Natural killer cell treated with Interleukin-12 subunit alpha and Interleukin-12 subunit beta and Interleukin-15 and Interleukin-18, amount 100 ng/mL, for 72 hours (primary cell): ENCODE measurements around the gene ROBO4. TPM values are rescaled to one million over a fixed set of nuclear protein-coding genes. Genes with fewer than 3 reads are reported as not detected.

ENCODE experiments used
- ATAC-seq, 2 donors: fragments of 150-1000 bp; cut with Tn5 transposase in 1 of 2; sonication (Bioruptor Pico), chemical (Tn5 transposase) in 1 of 2; 2 replicates each; pipeline ENCODE4 v1.10.0; 2021
- DNase-seq: peaks from one replicate; pipeline ENCODE4 v3.0.0; 2022; ENCODE audit warnings: low spot score
- H3K27ac Mint-ChIP-seq, 2 donors: 1 replicate in 1 of 2; 2 replicates in 1 of 2; pipeline ENCODE4 v1.8.0; 2022; ENCODE audit warnings: mixed read lengths in 2 of 2, mild to moderate bottlenecking in 1 of 2, moderate library complexity in 1 of 2
- H3K27me3 Mint-ChIP-seq, 2 donors: 1 replicate in 1 of 2; 2 replicates in 1 of 2; pipeline ENCODE4 v1.8.0; 2022; ENCODE audit warnings: mixed read lengths in 2 of 2
- H3K36me3 Mint-ChIP-seq: one replicate; pipeline ENCODE4 v1.8.0; 2022; ENCODE audit warnings: mixed read lengths
- H3K4me1 Mint-ChIP-seq, 2 donors: 1 replicate in 1 of 2; 2 replicates in 1 of 2; pipeline ENCODE4 v1.8.0; 2022; ENCODE audit warnings: low read depth in 2 of 2, mixed read lengths in 2 of 2, mild to moderate bottlenecking in 1 of 2
- H3K4me3 Mint-ChIP-seq: one replicate; pipeline ENCODE4 v1.8.0; 2022; ENCODE audit warnings: mixed read lengths
- H3K9me3 Mint-ChIP-seq: 2 replicates; pipeline ENCODE4 v1.8.0; 2022; ENCODE audit warnings: mixed read lengths
- total RNA-seq, 2 donors: library from RNA; stranded (reverse); gene quantifications; one replicate each; pipeline ENCODE4 v1.2.3, GENCODE V29; 2022

The ROBO4 gene
- total RNA-seq, 2 donors from 2014 or later = not detected

- Mint-ChIP-seq H3K4me1 (peaks cover 0 to 16% of the 10 kb centered on the region in 2 donors), H3K27ac (no peak overlapping the region), H3K4me3 (no peak overlapping the region), H3K9me3 (no peaks in the 10 kb centered on the region), H3K36me3 (no peaks in the 10 kb centered on the region), H3K27me3 (peaks cover 68% of the 10 kb centered on the region in 2 donors)
- DNase-seq (no peak), ATAC-seq (no peak)
These were observed 28.3 kb downstream of the ROBO4 start for GRCh38 chr11:124869331-124869730.

- H3K36me3 Mint-ChIP-seq = no peaks in the 10 kb centered on the region
- no peaks in the 10 kb centered on the region for H3K9me3 Mint-ChIP-seq
- no peak overlapping the region for H3K27ac Mint-ChIP-seq
- H3K4me1 Mint-ChIP-seq = peaks cover 0 to 16% of the 10 kb centered on the region in 2 donors
- H3K27me3 Mint-ChIP-seq = peaks cover 68 to 71% of the 10 kb centered on the region in 2 donors
- DNase-seq = no peak
- H3K4me3 Mint-ChIP-seq = no peak overlapping the region
- ATAC-seq = no peak
These were observed 29.1 kb downstream of the ROBO4 start for GRCh38 chr11:124868331-124869274.

- ATAC-seq (no peak), DNase-seq (no peak)
- Mint-ChIP-seq H3K36me3 (no peaks in the 10 kb centered on the region), H3K4me3 (no peak overlapping the region), H3K4me1 (peaks cover 5 to 19% of the 10 kb centered on the region in 2 donors), H3K9me3 (no peaks in the 10 kb centered on the region), H3K27me3 (peaks cover 68 to 71% of the 10 kb centered on the region in 2 donors), H3K27ac (peak overlapping the region in 1 of 2 donors; percentile 26)
These were observed 30.0 kb downstream of the ROBO4 start for GRCh38 chr11:124867700-124868099.

GRCh38 chr11:124865902-124866851, 31.5 kb downstream of the ROBO4 start:
- no peak for DNase-seq
- Mint-ChIP-seq H3K36me3 (no peaks in the 10 kb centered on the region), H3K4me3 (no peak overlapping the region), H3K27me3 (peaks cover 69 to 70% of the 10 kb centered on the region in 2 donors), H3K4me1 (peaks cover 6 to 19% of the 10 kb centered on the region in 2 donors), H3K9me3 (no peaks in the 10 kb centered on the region), H3K27ac (no peak overlapping the region)
- ATAC-seq = peak; percentile 34 to 71

- H3K4me3 Mint-ChIP-seq = no peak within 1 kb of the TSS
- H3K4me1 Mint-ChIP-seq = peaks cover 6 to 19% of the 10 kb centered on the region in 2 donors
- H3K27ac Mint-ChIP-seq = no peak within 1 kb of the TSS
- no peaks in the 10 kb centered on the region for H3K36me3 Mint-ChIP-seq
- ATAC-seq = no peak
- no peaks in the 10 kb centered on the region for H3K9me3 Mint-ChIP-seq
- H3K27me3 Mint-ChIP-seq = peaks cover 71 to 72% of the 10 kb centered on the region in 2 donors
- no peak for DNase-seq
These were observed 32.3 kb downstream of the ROBO4 start, which contains the start of gene ROBO3 for GRCh38 chr11:124865181-124865901. TSS of gene ROBO3 (plus strand) at chr11:124865432. CDS start at chr11:124865578, 146 bp downstream.

GRCh38 chr11:124864892-124865180, 32.8 kb downstream of the ROBO4 start:
- H3K4me1 Mint-ChIP-seq = peaks cover 6 to 19% of the 10 kb centered on the region in 2 donors
- ATAC-seq = no peak

GRCh38 chr11:124864176-124864891, 33.3 kb downstream of the ROBO4 start:
- no peak for DNase-seq
- H3K4me1 Mint-ChIP-seq = peaks cover 6 to 17% of the 10 kb centered on the region in 2 donors

More at GRCh38 chr11:124864892-124865180, 32.8 kb downstream of the ROBO4 start:
- Mint-ChIP-seq H3K27ac (no peak overlapping the region), H3K4me3 (no peak overlapping the region), H3K9me3 (no peaks in the 10 kb centered on the region), H3K36me3 (no peaks in the 10 kb centered on the region), H3K27me3 (peaks cover 68 to 70% of the 10 kb centered on the region in 2 donors)
- no peak for DNase-seq

GRCh38 chr11:124863826-124864165, 33.9 kb downstream of the ROBO4 start:
- Mint-ChIP-seq H3K36me3 (no peaks in the 10 kb centered on the region), H3K27ac (no peak overlapping the region), H3K27me3 (peaks cover 60 to 71% of the 10 kb centered on the region in 2 donors), H3K4me3 (no peak overlapping the region), H3K9me3 (no peaks in the 10 kb centered on the region), H3K4me1 (peaks cover 6 to 15% of the 10 kb centered on the region in 2 donors)
- no peak for ATAC-seq
- no peak for DNase-seq

More at GRCh38 chr11:124864176-124864891, 33.3 kb downstream of the ROBO4 start:
- no peak for ATAC-seq
- Mint-ChIP-seq H3K4me3 (no peak overlapping the region), H3K27ac (no peak overlapping the region), H3K36me3 (no peaks in the 10 kb centered on the region), H3K9me3 (no peaks in the 10 kb centered on the region), H3K27me3 (peaks cover 66 to 69% of the 10 kb centered on the region in 2 donors)

GRCh38 chr11:124863137-124863825, 34.4 kb downstream of the ROBO4 start:
- ATAC-seq = no peak
- Mint-ChIP-seq H3K27me3 (peaks cover 55 to 67% of the 10 kb centered on the region in 2 donors), H3K4me1 (peaks cover 6 to 12% of the 10 kb centered on the region in 2 donors), H3K9me3 (no peaks in the 10 kb centered on the region), H3K4me3 (no peak overlapping the region), H3K36me3 (no peaks in the 10 kb centered on the region), H3K27ac (no peak overlapping the region)
- DNase-seq = no peak

GRCh38 chr11:124861670-124862069, 36.0 kb downstream of the ROBO4 start:
- DNase-seq (no peak), ATAC-seq (no peak)
- Mint-ChIP-seq H3K4me1 (peaks cover 6 to 9% of the 10 kb centered on the region in 2 donors), H3K27ac (no peak overlapping the region), H3K27me3 (peaks cover 42 to 51% of the 10 kb centered on the region in 2 donors), H3K9me3 (no peaks in the 10 kb centered on the region), H3K4me3 (no peak overlapping the region), H3K36me3 (no peaks in the 10 kb centered on the region)

GRCh38 chr11:124859171-124859570, 38.5 kb downstream of the ROBO4 start:
- Mint-ChIP-seq H3K4me3 (no peak overlapping the region), H3K4me1 (peaks cover 4 to 6% of the 10 kb centered on the region in 2 donors), H3K27ac (no peak overlapping the region), H3K9me3 (no peaks in the 10 kb centered on the region), H3K36me3 (no peaks in the 10 kb centered on the region), H3K27me3 (peaks cover 35 to 44% of the 10 kb centered on the region in 2 donors)
- ATAC-seq (no peak), DNase-seq (no peak)

GRCh38 chr11:124846070-124846673, 51.5 kb downstream of the ROBO4 start:
- no peaks in the 10 kb centered on the region for H3K36me3 Mint-ChIP-seq
- no peaks in the 10 kb centered on the region for H3K4me1 Mint-ChIP-seq
- DNase-seq (no peak), ATAC-seq (no peak)
- H3K4me3 Mint-ChIP-seq = no peak overlapping the region
- no peak overlapping the region for H3K27ac Mint-ChIP-seq
- H3K9me3 Mint-ChIP-seq = no peaks in the 10 kb centered on the region
- H3K27me3 Mint-ChIP-seq = peaks cover 60 to 93% of the 10 kb centered on the region in 2 donors
